NCI-H345 treated with DMSO at 0.1 percent for 48 hours (cell line): ENCODE data around the gene ME3.

Source experiments
- DNase-seq: peaks from one replicate; lab custom pipeline; 2025; ENCODE audit not compliant: unreplicated experiment; lab: John Stamatoyannopoulos, UW

ME3 gene

GRCh38 chr11:86398106-86398505 lies 274.3 kb downstream of the ME3 start:
- DNase-seq = no peak

- DNase-seq = no peak
Observed at GRCh38 chr11:86397351-86397750, 275.1 kb downstream of the ME3 start.

- DNase-seq = no peak
Observed at GRCh38 chr11:86396396-86396795, 276.0 kb downstream of the ME3 start.

- DNase-seq = no peak
Observed at GRCh38 chr11:86395061-86395551, 277.3 kb downstream of the ME3 start.
